PC-3 (cell line): ENCODE measurements around the gene EHBP1. TPM values are rescaled to one million over a fixed set of nuclear protein-coding genes. Genes with fewer than 3 reads are reported as not detected.

Experiments used
- ATAC-seq: fragments of 200-7000 bp; cut with Tn5 transposase; 2 replicates; pipeline ENCODE4 v1.9.1; 2020; ENCODE audit warnings: mild to moderate bottlenecking, moderate library complexity
- BruUV-seq: library from RNA; stranded (reverse); fragments of 400-500 nt; replicated peaks from 2 replicates; lab custom pipeline; 2021; lab: Mats Ljungman, UMichigan
- CTCF ChIA-PET: fragments of 300-600 bp; sonication (Branson Sonifier 250); formaldehyde crosslinking; loops from one replicate; lab custom pipeline; 2022; ENCODE audit warnings: antibody characterized with exemption; lab: Charles Lee
- POLR2A ChIA-PET: fragments of 300-600 bp; sonication (Branson Sonifier 250); formaldehyde crosslinking; loops from one replicate; lab custom pipeline; 2022; ENCODE audit warnings: antibody characterized with exemption; ENCODE audit not compliant: unreplicated experiment; lab: Charles Lee
- DNase-seq: peaks from one replicate; pipeline ENCODE4 v3.0.0-alpha.2; 2015
- H2AFZ ChIP-seq: fragments of 300-600 bp; sonication (generic); 2 replicates; pipeline ENCODE4 v1.6.0; 2016; ENCODE audit warnings: antibody characterized with exemption, low read length
- H3F3A ChIP-seq: fragments of 300-600 bp; sonication (generic); one replicate; pipeline ENCODE4 v1.6.0; 2017; ENCODE audit warnings: antibody characterized with exemption, low read length, control low read depth, mild to moderate bottlenecking; ENCODE audit not compliant: unreplicated experiment
- H3K27ac ChIP-seq: fragments of 300-600 bp; sonication (generic); 2 replicates; pipeline ENCODE4 v1.5.1; 2016; ENCODE audit warnings: mild to moderate bottlenecking, low read length
- H3K27me3 ChIP-seq: fragments of 300-600 bp; sonication (generic); 2 replicates; pipeline ENCODE4 v1.6.1; 2016; ENCODE audit warnings: low read length, mixed read lengths
- H3K36me3 ChIP-seq: fragments of 300-600 bp; sonication (generic); 2 replicates; pipeline ENCODE4 v1.6.1; 2016; ENCODE audit warnings: low read depth, mixed run types, low read length, mixed read lengths
- H3K4me1 ChIP-seq: fragments of 300-600 bp; sonication (generic); 2 replicates; pipeline ENCODE4 v1.5.1; 2016; ENCODE audit warnings: low read length; ENCODE audit not compliant: insufficient read depth
- H3K4me2 ChIP-seq: fragments of 300-600 bp; sonication (generic); 2 replicates; pipeline ENCODE4 v1.6.0; 2016; ENCODE audit warnings: low read length
- H3K4me3 ChIP-seq: fragments of 300-600 bp; sonication (generic); 2 replicates; pipeline ENCODE4 v1.5.1; 2016; ENCODE audit warnings: mild to moderate bottlenecking, low read length, mixed read lengths
- H3K79me2 ChIP-seq: fragments of 300-600 bp; sonication (generic); 2 replicates; pipeline ENCODE4 v1.6.1; 2017; ENCODE audit warnings: low read length, mixed read lengths
- H3K9ac ChIP-seq: fragments of 300-600 bp; sonication (generic); 2 replicates; pipeline ENCODE4 v1.6.0; 2016; ENCODE audit warnings: mild to moderate bottlenecking, low read length
- H3K9me2 ChIP-seq: fragments of 300-600 bp; sonication (generic); replicated peaks from 2 replicates; pipeline ENCODE4 v1.6.1; 2016; ENCODE audit warnings: mixed run types, low read length, mixed read lengths
- H3K9me3 ChIP-seq: fragments of 300-600 bp; sonication (generic); 2 replicates; pipeline ENCODE4 v1.6.1; 2016; ENCODE audit warnings: low read length, mixed read lengths
- H4K20me1 ChIP-seq: fragments of 300-600 bp; sonication (generic); 2 replicates; pipeline ENCODE4 v1.6.1; 2016; ENCODE audit warnings: low read length, mixed read lengths
- CTCF ChIP-seq: fragments of 300-600 bp; sonication (generic); conservative IDR thresholded peaks from 2 replicates; pipeline ENCODE4 v1.5.1; 2017; ENCODE audit warnings: antibody characterized with exemption, low read depth, mild to moderate bottlenecking, low read length
- EZH2 ChIP-seq: fragments of 300-600 bp; sonication (generic); IDR thresholded peaks from one replicate; pipeline ENCODE4 v1.6.1; 2017; ENCODE audit warnings: antibody characterized with exemption, mild to moderate bottlenecking, low read length; ENCODE audit not compliant: unreplicated experiment
- EZH2phosphoT487 ChIP-seq: fragments of 300-600 bp; sonication (generic); IDR thresholded peaks from 2 replicates; pipeline ENCODE4 v1.6.1; 2018; ENCODE audit warnings: mild to moderate bottlenecking, antibody characterized with exemption, low read length, borderline replicate concordance
- intact Hi-C: fragments of 100-400 bp; cut with micrococcal nuclease; formaldehyde crosslinking; loops from 2 replicates; pipeline ENCODE4 v1.9.0; 2023
- total RNA-seq: library from RNA; depleted of rRNA; stranded (reverse); fragments of >200 nt; gene quantifications from 2 replicates; pipeline ENCODE4 v1.2.3, GENCODE V29; 2014

Gene EHBP1
- total RNA-seq, 1 experiment from 2014 or later, result 25.7 TPM

GRCh38 chr2:62669180-62669579 lies 36.3 kb upstream of the EHBP1 start:
- CTCF ChIA-PET, result interaction anchor here (0.7 kb wide), 1 partner anchor 95 kb away, joined by 13 read pairs; no protein-coding TSS in a partner anchor
- Histone ChIP-seq H3K9ac (no peak overlapping the region), H3K4me2 (no peak overlapping the region), H4K20me1 (no peaks in the 10 kb centered on the region), H3K36me3 (no peaks in the 10 kb centered on the region), H3K4me3 (no peak overlapping the region), H3K4me1 (peaks cover 6% of the 10 kb centered on the region; the same call in 1 of the 2 replicates), H3F3A (no peaks in the 10 kb centered on the region), H3K9me2 (no peaks in the 10 kb centered on the region), H3K27me3 (no peaks in the 10 kb centered on the region), H3K79me2 (no peaks in the 10 kb centered on the region), H3K9me3 (no peaks in the 10 kb centered on the region), H3K27ac (no peak overlapping the region), H2AFZ (no peak overlapping the region)
- intact Hi-C loops, result no loop called here
- BruUV-seq, result no TSS peak
- POLR2A ChIA-PET, result no interaction called here
- TF ChIP-seq EZH2 (no peak), EZH2phosphoT487 (no peak), CTCF (no peak)
- ATAC-seq (no peak), DNase-seq (no peak)

GRCh38 chr2:62672601-62673000 lies 32.9 kb upstream of the EHBP1 start:
- Histone ChIP-seq H3K79me2 (no peaks in the 10 kb centered on the region), H3K27me3 (no peaks in the 10 kb centered on the region), H3K9me2 (no peaks in the 10 kb centered on the region), H3K4me3 (no peak overlapping the region), H2AFZ (no peak overlapping the region), H4K20me1 (no peaks in the 10 kb centered on the region), H3F3A (no peaks in the 10 kb centered on the region), H3K9me3 (no peaks in the 10 kb centered on the region), H3K9ac (no peak overlapping the region), H3K4me2 (no peak overlapping the region), H3K27ac (no peak overlapping the region), H3K4me1 (no peaks in the 10 kb centered on the region), H3K36me3 (no peaks in the 10 kb centered on the region)
- ChIA-PET POLR2A (no interaction called here), CTCF (no interaction called here)
- intact Hi-C loops, result no loop called here
- BruUV-seq, result no TSS peak
- no peak; the same call in 1 of the 2 replicates for ATAC-seq
- DNase-seq, result no peak
- TF ChIP-seq EZH2 (no peak), CTCF (no peak), EZH2phosphoT487 (no peak)

GRCh38 chr2:62675062-62675461 lies 30.5 kb upstream of the EHBP1 start:
- no peak for TF ChIP-seq CTCF
- no peak for TF ChIP-seq EZH2
- no peak for TF ChIP-seq EZH2phosphoT487
- H3K79me2 ChIP-seq, result no peaks in the 10 kb centered on the region
- ATAC-seq (no peak), DNase-seq (no peak)
- H3K4me2 ChIP-seq, result no peak overlapping the region
- CTCF ChIA-PET, result no interaction called here
- intact Hi-C loops, result no loop called here
- no peak overlapping the region for H3K4me3 ChIP-seq
- no peaks in the 10 kb centered on the region for H4K20me1 ChIP-seq
- no peak overlapping the region for H3K9ac ChIP-seq
- no peaks in the 10 kb centered on the region for H3K36me3 ChIP-seq
- no peaks in the 10 kb centered on the region for H3F3A ChIP-seq
- H2AFZ ChIP-seq, result no peak overlapping the region
- POLR2A ChIA-PET, result no interaction called here
- H3K9me2 ChIP-seq, result no peaks in the 10 kb centered on the region
- H3K27me3 ChIP-seq, result no peaks in the 10 kb centered on the region
- no peak overlapping the region for H3K27ac ChIP-seq
- no peaks in the 10 kb centered on the region for H3K4me1 ChIP-seq
- BruUV-seq, result no TSS peak
- no peaks in the 10 kb centered on the region for H3K9me3 ChIP-seq
